Astrocyte (in vitro differentiated cells and primary cell): ENCODE measurements around the gene KDM1B. TPM values are rescaled to one million over a fixed set of nuclear protein-coding genes. Genes with fewer than 3 reads are reported as not detected.

Experiments
- DNase-seq: peaks from one replicate; pipeline ENCODE4 v3.0.0-alpha.2; 2010; ENCODE audit warnings: low read depth
- FAIRE-seq: peaks from 2 replicates; lab custom pipeline; 2011; peaks lifted over from hg19 to GRCh38; lab: Jason Lieb, UNC
- H2AFZ ChIP-seq: 2 replicates; pipeline ENCODE4 v1.6.0; 2012; ENCODE audit warnings: low read depth, low read length, inconsistent platforms
- H3K27ac ChIP-seq: 2 replicates; pipeline ENCODE4 v1.5.1; 2011; ENCODE audit warnings: low read depth, low read length, inconsistent platforms
- H3K27me3 ChIP-seq: 2 replicates; pipeline ENCODE4 v1.6.0; 2011; ENCODE audit warnings: low read length, inconsistent platforms; ENCODE audit not compliant: insufficient read depth
- H3K36me3 ChIP-seq: 2 replicates; pipeline ENCODE4 v1.5.1; 2011; ENCODE audit warnings: low read length, inconsistent platforms; ENCODE audit not compliant: insufficient read depth
- H3K4me1 ChIP-seq: 2 replicates; pipeline ENCODE4 v1.5.1; 2011; ENCODE audit warnings: low read length, inconsistent platforms; ENCODE audit not compliant: insufficient read depth
- H3K4me2 ChIP-seq: 2 replicates; pipeline ENCODE4 v1.6.0; 2012; ENCODE audit warnings: low read length, inconsistent platforms
- H3K4me3 ChIP-seq: 2 replicates; pipeline ENCODE4 v1.5.1; 2011; ENCODE audit warnings: low read depth, mild to moderate bottlenecking, low read length, inconsistent platforms; ENCODE audit not compliant: insufficient read depth
- H3K79me2 ChIP-seq: 2 replicates; pipeline ENCODE4 v1.6.0; 2012; ENCODE audit warnings: mild to moderate bottlenecking, low read length, inconsistent platforms; ENCODE audit not compliant: insufficient read depth
- H3K9ac ChIP-seq: 2 replicates; pipeline ENCODE4 v1.6.0; 2012; ENCODE audit warnings: mild to moderate bottlenecking, low read length, inconsistent platforms
- H3K9me3 ChIP-seq: 2 replicates; pipeline ENCODE4 v1.5.1; 2012; ENCODE audit warnings: low read depth, mild to moderate bottlenecking, low read length, inconsistent platforms; ENCODE audit not compliant: insufficient read depth
- H4K20me1 ChIP-seq: 2 replicates; pipeline ENCODE4 v1.6.0; 2012; ENCODE audit warnings: low read length, inconsistent platforms; ENCODE audit not compliant: insufficient read depth
- H3K27ac Mint-ChIP-seq: one replicate; pipeline ENCODE4 v1.8.0; 2021; ENCODE audit warnings: mild to moderate bottlenecking, mixed read lengths; ENCODE audit not compliant: unreplicated experiment
- H3K27me3 Mint-ChIP-seq: one replicate; pipeline ENCODE4 v1.8.0; 2021; ENCODE audit warnings: low read depth, mixed read lengths; ENCODE audit not compliant: unreplicated experiment
- H3K36me3 Mint-ChIP-seq: one replicate; pipeline ENCODE4 v1.8.0; 2021; ENCODE audit warnings: low read depth, mixed read lengths; ENCODE audit not compliant: unreplicated experiment
- H3K4me1 Mint-ChIP-seq: one replicate; pipeline ENCODE4 v1.8.0; 2021; ENCODE audit warnings: low read depth, mixed read lengths; ENCODE audit not compliant: unreplicated experiment
- H3K4me3 Mint-ChIP-seq: one replicate; pipeline ENCODE4 v1.8.0; 2021; ENCODE audit warnings: mild to moderate bottlenecking, moderate library complexity, mixed read lengths; ENCODE audit not compliant: unreplicated experiment
- H3K9me3 Mint-ChIP-seq: one replicate; pipeline ENCODE4 v1.8.0; 2021; ENCODE audit warnings: mild to moderate bottlenecking, mixed read lengths; ENCODE audit not compliant: unreplicated experiment
- CTCF ChIP-seq: IDR thresholded peaks from 2 replicates; pipeline ENCODE4 v1.5.1; 2011; ENCODE audit warnings: low read depth, mild to moderate bottlenecking, inconsistent platforms, low read length, moderate library complexity; ENCODE audit not compliant: insufficient read depth
- EZH2 ChIP-seq: IDR thresholded peaks from 2 replicates; pipeline ENCODE4 v1.6.1; 2012; ENCODE audit warnings: mild to moderate bottlenecking, low read length, inconsistent platforms; ENCODE audit not compliant: insufficient read depth
- total RNA-seq: library from RNA; stranded (reverse); gene quantifications from 2 replicates; pipeline ENCODE4 v1.2.1, GENCODE V29; 2021

The KDM1B gene
- total RNA-seq, 1 donor from 2014 or later = 16.5 TPM

- Histone ChIP-seq H3K4me1 (peaks cover 26% of the 10 kb centered on the region), H3K79me2 (peaks cover 31% of the 10 kb centered on the region), H3K9ac (no peak overlapping the region), H3K36me3 (no peaks in the 10 kb centered on the region), H3K4me2 (no peak overlapping the region), H3K4me3 (no peak overlapping the region), H3K27ac (no peak overlapping the region), H3K27me3 (no peaks in the 10 kb centered on the region), H2AFZ (no peak overlapping the region), H3K9me3 (no peaks in the 10 kb centered on the region), H4K20me1 (peaks cover 21% of the 10 kb centered on the region)
- DNase-seq (no peak), FAIRE-seq (no peak)
- peaks cover 9% of the 10 kb centered on the region for H3K4me1 Mint-ChIP-seq
- no peak overlapping the region for H3K27ac Mint-ChIP-seq
- H3K36me3 Mint-ChIP-seq = no peaks in the 10 kb centered on the region
- TF ChIP-seq EZH2 = no peak
- no peak for TF ChIP-seq CTCF
- H3K4me3 Mint-ChIP-seq = peak overlapping the region; percentile 88
- no peaks in the 10 kb centered on the region for H3K27me3 Mint-ChIP-seq
- no peaks in the 10 kb centered on the region for H3K9me3 Mint-ChIP-seq
Measured at GRCh38 chr6:18265787-18266522, 110.7 kb downstream of the KDM1B start.

DNA sequence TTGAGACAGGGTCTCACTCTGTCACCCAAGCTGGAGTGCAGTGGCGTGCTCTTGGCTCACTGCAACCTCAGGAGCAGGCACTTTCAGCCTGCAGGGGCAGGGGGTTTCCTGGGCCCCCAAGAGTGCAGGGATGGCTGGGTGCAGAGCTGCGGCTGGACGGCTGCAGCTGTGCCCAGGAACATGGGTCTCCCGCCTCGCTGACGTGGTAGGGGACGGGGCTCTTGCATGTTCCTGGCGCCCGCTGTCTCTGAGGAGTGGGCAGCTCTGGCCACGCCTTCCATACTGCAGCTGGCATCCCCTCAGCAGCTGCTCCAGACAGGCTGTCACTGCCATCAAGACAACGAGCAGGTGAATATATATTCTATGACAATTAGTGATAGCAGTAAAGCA is 111.3 kb downstream of the KDM1B start:
- Histone ChIP-seq H3K4me1 (peaks cover 20% of the 10 kb centered on the region), H3K9ac (no peak overlapping the region), H3K27ac (no peak overlapping the region), H3K27me3 (no peaks in the 10 kb centered on the region), H3K36me3 (no peaks in the 10 kb centered on the region), H4K20me1 (peaks cover 16% of the 10 kb centered on the region), H2AFZ (no peak overlapping the region), H3K4me2 (no peak overlapping the region), H3K79me2 (peaks cover 25% of the 10 kb centered on the region), H3K4me3 (no peak overlapping the region), H3K9me3 (no peaks in the 10 kb centered on the region)
- H3K4me3 Mint-ChIP-seq = no peak overlapping the region
- no peaks in the 10 kb centered on the region for H3K9me3 Mint-ChIP-seq
- peaks cover 7% of the 10 kb centered on the region for H3K4me1 Mint-ChIP-seq
- no peak for DNase-seq
- FAIRE-seq = no peak
- no peak overlapping the region for H3K27ac Mint-ChIP-seq
- no peaks in the 10 kb centered on the region for H3K36me3 Mint-ChIP-seq
- no peaks in the 10 kb centered on the region for H3K27me3 Mint-ChIP-seq
- TF ChIP-seq EZH2 (no peak), CTCF (no peak)

DNA sequence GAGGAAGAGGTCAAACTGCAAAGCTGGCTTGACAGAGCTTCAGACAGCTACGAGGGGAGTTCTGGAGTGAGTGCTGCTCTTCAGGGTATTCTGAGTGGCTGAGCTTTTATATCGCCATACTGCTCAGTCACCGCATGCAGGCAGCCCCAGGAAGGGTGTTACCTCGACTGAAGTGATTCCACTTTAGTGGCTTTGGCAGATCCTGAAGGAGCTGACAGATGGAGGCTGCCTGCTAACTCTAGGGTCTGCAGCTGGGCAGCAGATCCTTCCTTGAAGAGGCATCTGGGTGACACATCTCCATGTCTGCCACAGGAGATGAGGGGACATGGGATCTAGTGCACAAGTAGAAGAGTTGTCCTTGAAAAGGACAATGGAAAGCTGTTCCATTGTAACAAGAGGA is 112.8 kb downstream of the KDM1B start:
- H3K27me3 Mint-ChIP-seq = no peaks in the 10 kb centered on the region
- Histone ChIP-seq H3K4me1 (peaks cover 7% of the 10 kb centered on the region), H3K79me2 (peaks cover 10% of the 10 kb centered on the region), H3K27ac (no peak overlapping the region), H4K20me1 (peaks cover 4% of the 10 kb centered on the region), H2AFZ (no peak overlapping the region), H3K36me3 (no peaks in the 10 kb centered on the region), H3K9me3 (no peaks in the 10 kb centered on the region), H3K4me3 (no peak overlapping the region), H3K9ac (no peak overlapping the region), H3K27me3 (no peaks in the 10 kb centered on the region), H3K4me2 (no peak overlapping the region)
- DNase-seq (no peak), FAIRE-seq (no peak)
- H3K9me3 Mint-ChIP-seq = peaks cover 2% of the 10 kb centered on the region
- H3K4me1 Mint-ChIP-seq = peaks cover 2% of the 10 kb centered on the region
- H3K36me3 Mint-ChIP-seq = no peaks in the 10 kb centered on the region
- no peak for TF ChIP-seq EZH2
- TF ChIP-seq CTCF = no peak
- H3K27ac Mint-ChIP-seq = no peak overlapping the region
- H3K4me3 Mint-ChIP-seq = no peak overlapping the region
